NCI-H1436 (cell line): ENCODE results near the gene DIP2B.

Experiments
- DNase-seq: peaks from one replicate; lab custom pipeline; 2025; lab: John Stamatoyannopoulos, UW

Gene DIP2B

DNA sequence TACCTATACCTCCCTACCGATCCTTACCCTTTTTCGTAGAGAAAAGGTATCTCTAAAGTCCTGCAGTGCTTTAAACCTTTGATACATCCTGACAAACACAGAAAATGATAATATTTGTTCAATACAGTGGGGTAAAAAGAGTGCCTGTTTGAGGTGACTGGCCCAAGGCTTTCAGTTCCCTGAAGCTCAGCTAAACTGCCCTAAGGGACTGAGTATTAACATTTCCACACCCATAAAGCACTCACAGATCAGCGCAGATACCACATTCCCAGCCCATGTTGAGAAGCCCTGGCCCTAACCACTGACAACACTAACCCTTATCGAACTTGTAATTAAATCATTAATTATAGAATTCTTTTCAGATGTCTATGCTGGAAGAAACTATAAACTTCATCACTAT, 108.7 kb downstream of the DIP2B start:
- DNase-seq, result no peak

DNA sequence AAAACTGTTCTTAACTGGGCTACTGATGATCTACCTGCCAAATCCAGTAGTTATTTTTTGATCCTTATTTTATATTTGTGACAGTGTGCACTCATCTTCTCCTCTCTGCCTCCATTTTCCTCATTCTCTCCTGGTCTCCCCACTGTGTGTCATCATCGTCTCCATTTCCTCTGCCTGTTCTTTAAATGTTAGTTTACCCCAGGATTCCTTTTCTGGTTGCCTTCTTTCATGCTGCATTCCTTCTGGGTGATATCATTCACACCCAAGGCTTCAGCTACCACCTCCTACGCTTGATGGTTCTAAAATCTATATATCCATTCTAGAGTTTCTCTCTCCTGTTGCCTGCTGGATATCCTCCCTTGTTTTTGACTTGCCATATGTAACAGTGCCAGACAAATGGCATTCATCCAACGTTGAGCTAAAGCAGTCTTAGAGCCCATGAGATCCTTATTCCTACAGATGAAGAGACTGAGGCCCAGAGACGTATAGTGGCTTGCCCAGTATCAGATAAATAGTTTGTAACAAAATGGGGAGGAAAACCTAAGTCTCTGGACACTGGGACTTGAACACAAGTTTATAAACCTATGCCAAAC, 109.5 kb downstream of the DIP2B start:
- DNase-seq, result no peak

DNA sequence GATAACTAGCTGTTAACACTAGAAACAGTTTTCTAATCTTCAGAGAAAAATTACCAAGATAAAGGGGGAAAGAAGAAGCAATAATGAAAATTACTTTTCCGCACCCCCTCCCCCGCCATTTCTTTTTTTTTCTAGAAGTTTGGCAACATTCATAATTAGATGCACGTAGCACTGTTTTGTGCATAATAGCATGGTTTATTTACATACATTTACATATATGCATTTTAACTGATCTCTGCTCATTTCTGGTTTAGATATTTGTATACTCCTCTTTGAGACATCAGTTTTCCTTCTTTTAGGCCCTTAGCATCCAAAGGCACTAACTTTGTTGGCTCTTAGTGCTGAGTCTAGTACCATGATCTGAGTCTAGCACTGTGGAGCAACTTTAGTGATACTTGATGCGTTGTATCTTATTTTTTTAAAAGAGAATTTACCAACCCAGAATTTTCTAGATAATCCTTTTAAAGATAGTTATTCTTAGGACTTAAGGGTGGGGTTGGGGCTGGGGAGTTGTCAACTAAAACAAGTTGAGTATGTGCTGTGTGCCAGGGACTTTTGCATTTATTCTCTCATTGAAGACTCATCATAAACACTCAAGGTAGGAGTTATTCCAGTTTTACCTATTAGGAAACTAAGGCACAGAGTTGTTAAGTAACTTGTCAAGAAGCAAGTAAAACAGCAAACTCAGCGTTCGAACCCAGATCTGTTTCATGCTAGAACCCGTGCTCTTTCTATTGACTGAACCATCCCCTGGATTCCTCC, 110.5 kb downstream of the DIP2B start:
- no peak for DNase-seq

DNA sequence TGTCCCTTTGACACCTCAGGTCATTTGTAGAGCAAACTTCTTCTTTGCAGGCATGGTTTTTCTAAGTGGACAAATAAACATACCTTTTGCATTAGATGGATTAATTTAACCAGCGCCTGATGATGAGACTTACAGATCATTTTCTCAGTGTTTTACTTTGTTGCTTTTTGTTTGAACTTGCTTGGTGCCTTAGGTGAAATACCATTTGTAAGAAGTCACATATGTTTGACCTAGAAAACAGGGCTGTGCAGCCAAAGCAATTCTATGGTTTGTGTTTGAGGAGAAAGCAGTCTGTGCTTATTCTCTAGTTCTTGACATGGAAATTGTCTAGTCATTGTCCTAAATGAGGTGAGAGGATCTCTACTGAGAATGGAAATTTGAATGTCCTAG, 111.1 kb downstream of the DIP2B start:
- no peak for DNase-seq

DNA sequence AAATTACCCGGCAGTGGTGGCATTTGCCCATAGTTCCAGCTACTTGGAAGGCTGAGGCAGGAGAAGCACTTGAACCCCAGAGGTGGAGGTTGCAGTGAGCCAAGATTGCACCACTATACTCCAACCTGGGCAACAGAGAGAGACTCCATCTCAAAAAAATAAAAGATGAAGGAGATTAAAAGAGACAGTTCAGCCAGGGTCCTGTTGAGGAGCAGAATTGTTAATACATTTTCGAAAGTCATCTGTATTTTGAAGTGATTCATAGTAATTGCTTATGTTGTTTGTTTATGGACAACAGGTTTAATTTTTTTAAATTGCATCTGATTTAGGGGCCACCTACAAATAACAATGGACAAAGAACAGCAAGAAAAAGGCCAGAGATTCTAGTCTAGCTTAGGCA, 112.9 kb downstream of the DIP2B start:
- DNase-seq, result no peak

DNA sequence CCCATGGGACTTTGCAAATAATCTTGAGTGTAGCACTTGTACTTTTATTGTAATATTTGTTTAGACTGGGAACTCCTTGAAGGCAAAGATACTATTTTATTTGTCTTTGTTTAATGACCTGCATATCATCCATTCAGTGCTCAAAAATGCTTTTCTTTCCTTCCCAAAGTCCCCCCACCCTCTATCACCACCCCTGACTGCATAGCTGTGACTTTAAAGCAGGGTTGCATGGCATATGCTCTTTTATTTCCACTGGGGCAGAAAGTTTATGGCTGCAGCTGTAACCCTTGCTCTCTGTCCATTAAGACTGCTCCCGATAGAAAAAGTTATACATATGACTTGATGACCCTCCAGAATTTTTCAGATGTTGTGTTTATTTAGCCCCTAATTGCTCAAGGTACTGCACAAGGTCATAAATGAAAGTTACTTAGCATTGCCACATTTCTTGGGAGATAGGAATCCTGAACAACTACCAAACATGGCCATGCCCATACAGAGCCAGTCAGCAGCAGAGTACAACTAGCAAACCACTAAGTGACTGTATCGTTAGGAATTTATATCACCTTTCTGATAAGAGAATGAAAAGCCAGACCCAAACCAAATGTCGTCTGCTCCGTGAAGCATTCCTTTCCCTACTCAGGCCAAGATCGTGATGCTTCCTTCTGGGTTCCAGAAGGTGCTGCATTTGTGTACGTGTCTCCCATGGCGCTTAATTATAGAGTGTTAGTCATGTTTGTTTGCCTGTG, 114.3 kb downstream of the DIP2B start:
- no peak for DNase-seq

DNA sequence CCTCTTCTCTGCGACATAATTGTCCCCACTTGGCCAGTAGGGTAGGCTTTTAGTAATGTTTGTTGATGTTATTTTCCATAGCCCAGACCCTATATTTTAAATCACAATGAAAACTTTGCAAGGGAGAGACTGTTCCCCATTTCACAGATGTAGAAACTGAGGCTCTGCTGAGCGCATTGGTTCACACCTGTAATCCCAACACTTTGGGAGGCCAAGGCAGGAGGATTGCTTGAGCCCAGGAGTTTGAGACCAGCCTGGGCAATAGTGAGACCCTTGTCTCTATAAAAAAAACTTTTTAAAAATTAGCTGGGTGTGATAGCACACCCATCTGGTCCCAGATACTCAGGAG, 114.8 kb downstream of the DIP2B start:
- DNase-seq, result peak; percentile 47

DNA sequence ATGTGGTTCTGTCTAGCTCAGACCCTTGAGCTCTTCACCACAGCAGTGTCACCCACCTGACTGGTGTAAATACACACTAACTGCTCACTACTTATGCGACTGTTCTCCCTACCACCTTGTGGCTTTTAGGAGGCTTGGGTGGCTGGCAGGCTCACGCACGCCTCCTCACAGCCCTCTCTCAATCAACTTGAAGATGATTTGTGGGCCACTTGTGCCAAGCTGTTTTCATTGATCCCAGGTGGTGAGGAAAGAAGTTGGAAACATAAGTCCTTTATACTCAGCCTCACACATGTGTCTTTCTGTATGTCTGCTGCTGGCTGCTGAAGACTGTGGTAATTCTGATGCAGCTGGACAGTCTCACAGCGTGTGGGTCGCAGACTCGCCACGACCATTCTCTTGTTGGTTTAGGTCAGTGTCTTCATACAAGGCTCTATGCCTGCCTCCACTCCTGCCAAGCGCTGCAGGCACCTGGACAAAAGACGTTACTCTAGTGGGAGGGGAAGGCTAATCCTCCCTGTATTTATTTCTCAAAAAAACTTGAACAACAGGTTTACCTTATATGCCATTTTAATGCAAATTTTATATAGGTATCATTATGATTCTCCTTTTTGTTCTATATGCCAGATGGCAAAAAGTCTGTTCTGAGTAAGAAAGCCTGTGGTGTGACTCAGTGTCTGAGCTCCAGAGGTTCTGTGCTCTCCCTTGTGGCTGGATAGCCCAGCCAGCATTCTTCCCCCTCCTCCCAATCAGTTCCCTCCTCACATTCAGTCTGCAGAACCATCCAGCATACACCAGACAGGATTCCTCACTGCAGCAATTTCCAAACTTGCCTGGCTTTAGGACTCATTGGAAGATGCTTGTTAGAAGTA, 115.6 kb downstream of the DIP2B start:
- peak; percentile 53 for DNase-seq

DNA sequence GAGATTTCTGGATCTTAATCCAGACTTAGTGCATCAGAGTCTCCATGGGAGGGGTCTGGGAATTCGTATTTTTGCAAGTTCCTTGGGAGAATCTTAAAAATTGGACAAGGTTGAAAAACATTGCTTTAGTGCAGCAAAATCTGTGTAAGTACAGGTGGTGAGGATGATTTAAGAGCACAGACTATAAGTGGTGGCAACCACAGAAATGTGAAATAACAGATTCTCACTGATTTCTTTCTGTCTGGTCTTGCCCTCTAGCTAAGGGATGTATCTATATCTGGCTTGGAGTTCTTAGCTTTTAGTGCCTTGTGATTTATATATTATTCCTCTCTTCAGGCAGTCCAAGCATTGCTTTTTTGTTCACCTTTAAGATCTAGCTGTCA, 116.2 kb downstream of the DIP2B start:
- DNase-seq, result no peak

DNA sequence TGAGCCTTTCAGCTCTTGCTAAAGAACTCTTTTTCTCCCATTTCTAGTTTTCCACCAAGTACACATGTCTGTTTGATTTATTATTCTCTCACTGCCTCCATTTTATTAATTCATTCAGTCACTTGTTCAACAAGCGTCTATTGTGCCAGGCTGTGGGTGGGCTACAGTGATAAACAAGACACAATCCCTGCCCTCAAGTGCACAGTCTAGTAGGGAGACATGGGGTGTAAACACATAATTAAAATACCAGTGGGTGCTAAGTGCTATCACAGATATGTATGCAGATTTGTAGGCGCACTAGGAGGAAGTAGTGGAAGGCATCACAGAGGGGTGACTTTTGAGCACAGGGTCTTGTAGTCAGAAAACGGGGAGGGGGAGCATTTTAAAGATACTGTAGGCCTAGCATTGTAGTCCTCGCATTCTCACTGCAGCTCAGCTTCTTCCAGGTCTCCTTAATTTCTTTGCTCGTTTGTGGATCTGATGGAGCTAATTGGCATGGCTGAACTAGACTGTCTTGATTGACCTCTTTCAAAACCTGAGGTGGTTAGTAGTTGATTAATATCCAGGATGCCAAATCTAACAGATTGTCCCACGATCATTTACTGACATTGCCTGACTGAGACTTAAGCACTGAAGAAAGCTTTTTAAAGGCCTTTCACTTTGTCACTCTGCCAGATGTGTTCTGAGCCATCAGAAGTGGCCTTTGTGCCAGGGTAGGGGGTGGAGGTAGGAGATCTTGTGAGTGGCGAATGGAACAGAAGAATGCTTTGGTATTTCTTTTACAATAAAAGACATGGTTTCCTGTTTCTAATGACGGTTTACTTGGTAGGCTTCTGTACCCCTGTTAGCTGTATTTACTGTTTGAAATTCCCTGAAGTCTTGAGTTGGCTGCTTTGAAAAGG, 116.9 kb downstream of the DIP2B start:
- DNase-seq, result no peak

DNA sequence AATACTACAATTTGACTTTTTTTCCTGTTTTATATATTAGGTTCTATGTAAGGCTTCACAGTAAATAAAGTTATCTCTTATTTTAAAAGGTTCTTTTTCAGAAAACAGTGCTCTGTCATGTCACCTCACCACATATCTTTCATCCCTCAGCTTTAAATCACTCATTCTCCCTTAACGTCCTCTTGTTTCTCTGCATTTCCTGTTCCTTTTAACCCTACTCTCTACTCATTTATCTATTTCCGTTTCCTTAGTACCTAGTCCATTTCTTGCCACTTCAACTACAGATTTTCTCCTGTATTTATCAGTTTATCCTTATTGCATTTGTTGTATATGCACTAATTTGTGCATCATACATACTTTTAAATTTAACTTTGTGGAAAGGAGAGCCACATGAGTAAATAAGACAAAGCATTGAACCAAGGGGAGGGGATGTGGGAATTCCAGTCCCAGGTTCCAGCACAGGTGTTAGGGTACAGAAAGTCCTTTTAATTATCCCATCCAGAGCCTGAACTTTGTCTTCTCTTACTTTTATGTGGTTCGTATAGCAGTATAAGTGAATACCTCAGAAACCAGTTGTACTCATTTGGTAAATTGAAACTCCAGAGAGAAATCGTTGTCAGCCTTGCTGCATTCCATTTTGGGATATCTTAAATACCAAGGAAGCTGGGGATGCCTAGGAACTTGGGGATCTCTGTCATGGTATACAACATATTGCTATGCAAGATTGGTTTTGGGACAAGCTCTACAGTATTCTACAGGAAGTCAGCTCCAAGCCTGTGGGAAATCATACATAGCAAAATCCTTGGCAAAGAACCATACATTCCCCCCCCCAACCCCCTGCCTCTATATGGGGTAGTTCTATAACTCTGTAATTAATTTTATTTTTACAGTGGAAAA, 120.5 kb downstream of the DIP2B start:
- no peak for DNase-seq

DNA sequence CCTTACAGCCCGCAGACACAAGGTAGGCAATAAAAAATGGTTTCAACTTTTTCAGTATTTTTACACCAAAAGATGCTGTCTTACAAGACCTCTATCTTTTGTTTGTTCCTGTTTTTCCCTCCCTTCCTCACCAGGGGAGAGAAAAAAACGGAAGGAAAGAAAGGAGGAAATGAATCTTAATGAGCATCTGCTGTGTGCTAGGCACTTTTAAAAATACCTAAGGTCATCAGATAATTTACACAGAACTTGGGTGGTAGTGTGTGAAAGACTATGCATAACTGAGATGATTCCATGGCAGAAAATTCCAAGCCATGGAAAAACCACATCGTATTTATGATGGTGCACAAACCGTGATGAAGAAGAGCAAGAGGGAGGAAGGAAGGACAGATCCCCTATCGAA, 121.2 kb downstream of the DIP2B start:
- no peak for DNase-seq

DNA sequence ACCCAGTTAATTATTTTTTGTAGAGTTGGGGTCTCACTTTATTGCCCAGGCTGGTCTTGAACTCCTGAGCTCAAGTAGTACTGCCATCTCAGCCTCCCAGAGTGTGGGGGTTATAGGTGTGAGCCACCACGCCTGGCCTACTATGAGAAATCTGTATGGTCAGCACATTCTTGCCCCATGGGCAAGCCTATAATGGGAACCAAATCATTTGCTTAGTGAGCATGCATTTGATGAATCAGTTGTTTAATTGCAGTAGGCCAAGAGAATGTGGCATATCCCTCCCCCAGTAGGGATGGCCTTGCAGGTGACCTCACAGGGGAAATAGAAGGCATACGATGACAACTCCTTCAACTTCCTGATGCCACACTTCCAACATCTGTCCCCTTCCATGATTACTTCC, 122.7 kb downstream of the DIP2B start:
- DNase-seq, result no peak

DNA sequence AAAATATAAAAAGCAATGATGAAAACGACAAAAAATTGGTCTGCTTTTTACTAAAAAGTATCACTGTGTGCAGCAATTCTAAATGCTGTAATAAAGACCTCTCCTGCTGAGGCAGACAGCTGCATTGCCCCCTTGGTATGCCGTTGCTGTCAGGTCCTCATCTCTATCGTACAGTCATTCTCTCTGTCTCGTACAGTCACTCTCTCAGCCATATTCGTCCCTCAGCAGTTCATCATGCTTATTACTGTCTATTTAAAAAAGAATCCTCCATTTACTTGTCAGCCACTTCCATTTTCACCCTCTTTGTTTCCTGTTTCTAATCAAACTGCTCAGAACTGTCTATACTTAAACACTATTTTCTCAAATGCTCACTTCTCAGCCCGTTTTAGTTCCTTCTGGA, 123.6 kb downstream of the DIP2B start:
- DNase-seq, result no peak

DNA sequence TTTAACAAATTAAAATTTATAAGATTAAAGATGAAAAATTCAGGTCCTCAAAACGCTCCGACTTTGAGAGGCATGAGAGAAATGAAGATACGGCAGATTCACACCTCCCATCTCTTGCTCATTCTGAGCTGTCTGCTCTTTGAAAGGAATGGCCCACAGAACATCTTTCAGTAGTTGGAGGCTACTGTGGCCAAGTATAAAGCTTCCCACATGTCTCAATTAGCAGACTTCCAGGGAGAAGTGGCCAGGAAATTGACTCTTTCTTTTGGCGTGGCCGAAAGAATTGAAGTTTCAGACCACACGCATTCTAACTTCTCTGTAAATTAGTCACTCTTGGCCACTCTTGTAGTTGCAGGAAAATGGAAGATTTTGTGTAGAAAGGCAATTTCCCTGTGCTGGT, 129.2 kb downstream of the DIP2B start:
- no peak for DNase-seq

DNA sequence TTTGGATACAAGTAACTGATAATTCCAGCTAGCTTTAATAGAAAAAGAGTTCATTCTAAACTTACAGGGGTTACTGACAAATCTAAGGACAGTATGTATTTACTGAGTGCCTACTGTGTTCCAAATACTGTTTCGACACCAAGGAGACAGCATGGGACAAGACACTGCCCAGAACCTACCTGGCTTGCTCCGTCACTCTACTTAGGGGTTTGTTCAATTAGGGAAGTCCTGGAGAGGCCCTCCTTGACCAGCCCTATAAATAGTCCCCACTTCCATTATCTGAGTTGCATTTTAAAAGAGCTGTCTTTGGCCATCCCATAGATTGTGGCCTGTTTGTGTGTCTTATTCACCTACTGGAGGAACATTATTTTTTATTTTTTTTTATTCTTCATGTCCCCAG, 129.6 kb downstream of the DIP2B start:
- no peak for DNase-seq

DNA sequence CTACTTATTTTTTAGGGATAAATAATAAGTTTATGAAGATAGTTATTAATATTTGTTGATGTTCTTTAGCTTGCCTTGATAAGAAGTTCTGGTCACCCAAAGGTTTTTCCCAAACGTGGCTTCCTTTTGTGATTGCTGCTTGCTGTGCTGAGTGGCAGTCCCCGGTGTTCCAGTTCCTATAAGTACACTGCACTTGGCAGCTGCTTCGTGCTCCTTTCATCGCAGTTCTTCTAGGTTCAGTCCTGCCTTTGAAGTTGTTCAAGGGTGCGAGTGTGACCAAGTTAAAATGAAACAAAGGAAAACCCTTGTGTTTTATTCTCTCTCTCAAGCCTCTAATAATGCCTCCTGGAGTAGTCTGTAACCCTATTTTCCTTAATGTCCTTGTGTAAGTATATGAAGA, 130.6 kb downstream of the DIP2B start:
- DNase-seq, result no peak

DNA sequence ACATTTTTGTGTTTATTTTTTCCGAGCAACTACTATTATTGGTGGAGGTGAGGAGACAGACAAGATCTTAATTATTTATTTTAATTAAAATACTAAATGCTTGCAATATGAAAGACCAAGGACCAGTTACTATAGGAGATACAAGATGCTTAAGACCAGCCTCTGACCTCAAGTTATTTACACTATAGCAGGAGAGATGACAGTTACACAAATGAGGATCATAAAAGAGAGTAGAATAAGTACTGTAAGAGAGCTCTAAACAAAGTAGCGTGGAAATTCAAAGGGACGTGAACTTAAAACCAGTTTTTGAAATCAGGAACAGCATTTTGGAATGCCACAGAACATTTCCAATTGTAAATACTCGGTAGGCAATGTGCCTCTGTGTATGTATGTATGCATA, 131.1 kb downstream of the DIP2B start:
- no peak for DNase-seq

DNA sequence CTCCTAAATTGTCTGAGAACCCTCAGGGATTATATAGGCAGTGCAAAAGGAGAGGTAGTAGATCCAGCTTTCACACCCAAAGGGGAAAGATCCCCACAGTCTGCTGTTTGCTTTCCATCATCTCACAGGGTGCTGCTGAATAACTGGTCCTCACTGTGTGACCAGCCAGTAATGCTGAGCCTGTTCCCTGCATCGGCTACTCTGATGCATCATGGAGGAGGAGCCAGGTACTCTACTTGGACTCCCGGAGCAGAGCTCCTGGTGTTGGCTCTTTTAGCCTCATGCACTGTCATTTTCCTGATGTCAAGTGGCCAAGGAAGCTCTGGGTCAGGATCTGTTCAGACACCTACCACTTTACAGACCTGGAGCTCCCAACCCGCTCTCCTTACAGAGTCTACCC, 131.7 kb downstream of the DIP2B start:
- DNase-seq, result no peak

DNA sequence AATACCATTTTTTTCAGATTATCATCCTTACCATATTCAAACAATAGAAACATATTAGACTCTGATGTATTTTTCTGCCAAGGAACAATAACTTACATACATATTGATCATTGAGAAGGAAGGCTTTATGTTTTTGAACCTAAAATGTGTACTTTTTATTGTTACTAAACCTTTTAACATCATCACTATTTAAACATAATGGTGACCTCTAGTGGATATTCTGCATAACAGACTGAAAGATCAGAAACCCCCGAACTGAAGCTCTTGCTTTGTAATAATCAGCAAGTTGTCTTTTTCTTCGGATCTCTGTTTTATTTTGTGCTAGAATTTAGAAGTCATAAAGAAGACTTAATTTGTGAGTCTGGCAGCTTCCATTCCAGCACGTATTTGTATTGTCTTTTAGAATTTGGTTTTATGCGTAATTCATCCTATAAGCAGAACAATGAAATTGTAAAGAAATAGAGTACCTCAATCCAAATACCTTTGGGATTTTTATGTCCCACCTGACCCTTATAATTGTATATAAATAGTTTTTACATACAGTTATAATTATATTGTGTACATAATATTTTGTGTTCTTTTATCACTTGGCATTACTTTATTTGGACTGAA, 133.2 kb downstream of the DIP2B start:
- DNase-seq, result peak; percentile 28
